CD4-positive, alpha-beta T cell treated with Interleukin-15 for 1 hour (primary cell): Measurements from ENCODE around the gene NSD2.
A peak's percentile ranks its signal among the peaks of the same experiment; 100 is the strongest.
"Not testable (repeated sequence)": the region's sequence is repeated elsewhere in the genome, so short reads cannot be mapped to it uniquely, and the experiment has no call there.

Experiments
- DNase-seq: peaks from one replicate; pipeline ENCODE4 v3.0.0-alpha.2; 2020

Gene NSD2

GRCh38 chr4:2008921-2009650 is 137.9 kb downstream of the NSD2 start, which contains the start of gene NELFA:
Gene NELFA (minus strand): TSS chr4:2008974. CDS start chr4:2008959, 15 bp downstream.
- peak; percentile 94 for DNase-seq

- peak; percentile 59 for DNase-seq
Measured at GRCh38 chr4:2009651-2010233, 138.5 kb downstream of the NSD2 start.

GRCh38 chr4:2011583-2011982 is 140.4 kb downstream of the NSD2 start:
- no peak for DNase-seq

- no peak for DNase-seq
Measured at GRCh38 chr4:2015008-2015407, 143.8 kb downstream of the NSD2 start.

GRCh38 chr4:2021358-2022018 is 150.3 kb downstream of the NSD2 start:
- DNase-seq, result not testable (repeated sequence)

- no peak for DNase-seq
Measured at GRCh38 chr4:2024683-2025082, 153.5 kb downstream of the NSD2 start.

- DNase-seq, result no peak
Measured at GRCh38 chr4:2025817-2026216, 154.6 kb downstream of the NSD2 start.

- not testable (repeated sequence) for DNase-seq
Measured at GRCh38 chr4:2027120-2027519, 155.9 kb downstream of the NSD2 start.

- not testable (repeated sequence) for DNase-seq
Measured at GRCh38 chr4:2031161-2031560, 160.0 kb downstream of the NSD2 start.
